ENCODE measurements around the gene ENTPD5. TPM values are rescaled to one million over a fixed set of nuclear protein-coding genes. Genes with fewer than 3 reads are reported as not detected.
A peak's percentile ranks its signal among the peaks of the same experiment; 100 is the strongest.

Gene ENTPD5
- total and polyA plus RNA-seq, 8 donors: 4.3 to 58.3 (median 10.8) TPM

- intact Hi-C loops (cut with DNase I; ENCODE audit: low total_unique reads): no loop called here
- no peak overlapping the region for H3K4me3 ChIP-seq
- no peaks in the 10 kb centered on the region for H3K4me1 ChIP-seq
- DNase-seq: no peak
- no peak for TF ChIP-seq POLR2AphosphoS5 (IDR thresholded peaks at IDR 0.05)
- TF ChIP-seq POLR2A (IDR thresholded peaks at IDR 0.05): no peak
- no peak for TF ChIP-seq EP300 (IDR thresholded peaks at IDR 0.05)
- TF ChIP-seq CTCF (IDR thresholded peaks at IDR 0.05): no peak
- no peak overlapping the region for H3K27ac ChIP-seq
- no peaks in the 10 kb centered on the region for H3K9me3 ChIP-seq
- peaks cover 69 to 100% (median 99%) of the 10 kb centered on the region in 4 donors for H3K36me3 ChIP-seq
- no peaks in the 10 kb centered on the region for H3K27me3 ChIP-seq
Measured at GRCh38 chr14:73958591-73958990, 60.5 kb downstream of the ENTPD5 start.

GRCh38 chr14:73955674-73956073 is 63.4 kb downstream of the ENTPD5 start:
- no peaks in the 10 kb centered on the region for H3K9me3 ChIP-seq
- H3K27ac ChIP-seq: no peak overlapping the region
- DNase-seq: no peak
- TF ChIP-seq POLR2AphosphoS5 (IDR thresholded peaks at IDR 0.05): no peak
- no peak for TF ChIP-seq CTCF (IDR thresholded peaks at IDR 0.05)
- TF ChIP-seq EP300 (IDR thresholded peaks at IDR 0.05): no peak
- no peak for TF ChIP-seq POLR2A (IDR thresholded peaks at IDR 0.05)
- H3K4me3 ChIP-seq: no peak overlapping the region
- 81 to 93% (median 90%) methylated on average over 5 of the region's 5 CpGs for WGBS, 5 donors
- peaks cover 5 to 11% (median 8%) of the 10 kb centered on the region in 4 donors for H3K4me1 ChIP-seq
- intact Hi-C loops (cut with DNase I; ENCODE audit: low total_unique reads): no loop called here
- no peaks in the 10 kb centered on the region for H3K27me3 ChIP-seq
- peaks cover 48 to 80% (median 76%) of the 10 kb centered on the region in 4 donors for H3K36me3 ChIP-seq

GRCh38 chr14:73953731-73954130 is 65.4 kb downstream of the ENTPD5 start:
- WGBS, 5 donors: 70 to 96% (median 78%) methylated on average over 1 of the region's 1 CpG
- Histone ChIP-seq H3K27me3 (no peaks in the 10 kb centered on the region), H3K4me3 (no peak overlapping the region), H3K36me3 (peaks cover 30 to 61% (median 56%) of the 10 kb centered on the region in 4 donors), H3K4me1 (peaks cover 7 to 24% (median 20%) of the 10 kb centered on the region in 4 donors), H3K9me3 (no peaks in the 10 kb centered on the region), H3K27ac (no peak overlapping the region)
- TF ChIP-seq EP300 (IDR thresholded peaks at IDR 0.05) (no peak), POLR2AphosphoS5 (IDR thresholded peaks at IDR 0.05) (no peak), POLR2A (IDR thresholded peaks at IDR 0.05) (no peak), CTCF (IDR thresholded peaks at IDR 0.05) (no peak)
- intact Hi-C loops (cut with DNase I; ENCODE audit: low total_unique reads): no loop called here
- no peak for DNase-seq

- peak within 1 kb of the TSS; percentile 91 to 96 (median 95) for H3K27ac ChIP-seq
- WGBS, 5 donors: 0% methylated on average over 57 to 70 of the region's 70 CpGs
- no peaks in the 10 kb centered on the region for H3K9me3 ChIP-seq
- H3K36me3 ChIP-seq: peaks cover 10 to 33% (median 31%) of the 10 kb centered on the region in 4 donors
- DNase-seq: peak; percentile 95 to 98
- peaks cover 7 to 35% (median 27%) of the 10 kb centered on the region in 4 donors for H3K4me1 ChIP-seq
- peak; percentile 87 to 96 (median 92) for TF ChIP-seq POLR2AphosphoS5 (IDR thresholded peaks at IDR 0.05)
- peak in 1 of 7 experiments; percentile 13 for TF ChIP-seq CTCF (IDR thresholded peaks at IDR 0.05)
- TF ChIP-seq POLR2A (IDR thresholded peaks at IDR 0.05): peak in 2 of 4 donors; percentile 59 to 73
- TF ChIP-seq EP300 (IDR thresholded peaks at IDR 0.05): peak; percentile 11
- intact Hi-C loops (cut with DNase I; ENCODE audit: low total_unique reads): no loop called here
- no peaks in the 10 kb centered on the region for H3K27me3 ChIP-seq
- peak within 1 kb of the TSS; percentile 80 to 91 (median 87) for H3K4me3 ChIP-seq
Measured at GRCh38 chr14:73949752-73950734, 69.0 kb downstream of the ENTPD5 start, which contains the start of the genes COQ6 and FAM161B. Gene COQ6 (plus strand): TSS chr14:73950302. CDS start chr14:73950333, 31 bp downstream. Gene FAM161B (minus strand): TSS chr14:73950094. CDS start chr14:73950026, 68 bp downstream.

Measured in stomach (tissue), 9 donors.